GM18508 (cell line): ENCODE results near the gene IFTAP.
"Not testable (repeated sequence)": the region's sequence is repeated elsewhere in the genome, so short reads cannot be mapped to it uniquely, and the experiment has no call there.

Source experiments
- ATAC-seq: cut with Tn5 transposase; IDR thresholded peaks from one replicate; pipeline ENCODE4 v1.9.1; 2021; ENCODE audit warnings: moderate number of reproducible peaks; ENCODE audit not compliant: insufficient read depth, unreplicated experiment

IFTAP gene

GRCh38 chr11:36594316-36594989 is at the start of gene IFTAP:
Gene IFTAP, plus strand, starts transcription at chr11:36594502. Its CDS starts 15,602 bp downstream, at chr11:36610104.
- ATAC-seq: peak; percentile 78

- ATAC-seq: no peak
These were observed 43.8 kb upstream of the IFTAP start for GRCh38 chr11:36550385-36551115.

GRCh38 chr11:36557390-36557789 is 36.9 kb upstream of the IFTAP start:
- ATAC-seq: not testable (repeated sequence)

GRCh38 chr11:36557991-36558390 is 36.3 kb upstream of the IFTAP start:
- ATAC-seq: no peak

GRCh38 chr11:36558571-36559413 is 35.5 kb upstream of the IFTAP start:
- ATAC-seq: peak; percentile 92

GRCh38 chr11:36564376-36565030 is 29.8 kb upstream of the IFTAP start:
- ATAC-seq: no peak

- ATAC-seq: no peak
These were observed 29.2 kb upstream of the IFTAP start for GRCh38 chr11:36565031-36565610.

GRCh38 chr11:36566407-36567053 is 27.8 kb upstream of the IFTAP start:
- ATAC-seq: no peak

GRCh38 chr11:36567694-36568093 is 26.6 kb upstream of the IFTAP start, which contains the start of gene RAG1:
Gene RAG1, plus strand, starts transcription at chr11:36568007. Its CDS starts 5,298 bp downstream, at chr11:36573305.
- no peak for ATAC-seq

GRCh38 chr11:36569095-36569494 is 25.2 kb upstream of the IFTAP start:
- no peak for ATAC-seq

GRCh38 chr11:36574486-36574885 is 19.8 kb upstream of the IFTAP start:
- ATAC-seq: no peak

GRCh38 chr11:36577373-36577772 is 16.9 kb upstream of the IFTAP start:
- ATAC-seq: no peak

- no peak for ATAC-seq
These were observed 16.4 kb upstream of the IFTAP start for GRCh38 chr11:36577859-36578258.

- no peak for ATAC-seq
These were observed 15.8 kb upstream of the IFTAP start for GRCh38 chr11:36578458-36578857.

GRCh38 chr11:36581536-36581935 is 12.8 kb upstream of the IFTAP start:
- no peak for ATAC-seq

GRCh38 chr11:36583667-36584066 is 10.6 kb upstream of the IFTAP start:
- no peak for ATAC-seq

- ATAC-seq: no peak
These were observed 7.8 kb upstream of the IFTAP start for GRCh38 chr11:36586543-36586942.

GRCh38 chr11:36588099-36588498 is 6.2 kb upstream of the IFTAP start:
- no peak for ATAC-seq

- no peak for ATAC-seq
These were observed 3.8 kb upstream of the IFTAP start for GRCh38 chr11:36590513-36590912.
